ENCODE data around the gene CFAP52. TPM values are rescaled to one million over a fixed set of nuclear protein-coding genes. Genes with fewer than 3 reads are reported as not detected.

The CFAP52 gene
- total and polyA plus RNA-seq, 2 donors (not counting 3 experiments of a cell fraction or from before 2014, with no cell fraction given), result not detected

- ChIA-PET POLR2A (no interaction called here), CTCF (no interaction called here)
- H3K79me2 ChIP-seq (ENCODE audit: control insufficient read depth, insufficient read depth, low read length), result no peaks in the 10 kb centered on the region
- H3K4me3 ChIP-seq (replicated peaks in 1 of 3; ENCODE audit: insufficient read depth in 1 of 3, low read depth in 1 of 3, low read length in 3 of 3), result no peak overlapping the region
- no peak for DNase-seq (ENCODE audit: low read depth, low spot score)
- TF ChIP-seq GATA2 (IDR thresholded peaks at IDR 0.05; ENCODE audit: insufficient read depth, insufficient read length, low read depth, low read length) (no peak), JUN (IDR thresholded peaks at IDR 0.05; ENCODE audit: borderline replicate concordance, insufficient read depth, insufficient read length, low read depth) (no peak), CTCF (IDR thresholded peaks at IDR 0.05; ENCODE audit: extremely low read depth in 1 of 2, insufficient read depth in 1 of 2, low read depth in 1 of 2, low read length in 2 of 2) (no peak), EZH2 (IDR thresholded peaks at IDR 0.05; ENCODE audit: borderline replicate concordance, low read depth, low read length, severe bottlenecking) (no peak), FOS (IDR thresholded peaks at IDR 0.05; ENCODE audit: borderline replicate concordance, insufficient read depth, low read length) (no peak), MYC (IDR thresholded peaks at IDR 0.05; ENCODE audit: low read depth, low read length) (no peak), POLR2A (IDR thresholded peaks at IDR 0.05; ENCODE audit: low read depth, low read length) (no peak), POLR2AphosphoS5 (IDR thresholded peaks at IDR 0.05; ENCODE audit: insufficient read depth, low read depth, low read length) (no peak), MAX (IDR thresholded peaks at IDR 0.05; ENCODE audit: insufficient read depth, insufficient read length) (no peak)
- dilution Hi-C loops (cut with MboI; ENCODE audit: extremely low pct_ligation_motif_present, low sequenced_read_pairs) (no loop called here), intact Hi-C loops (cut with micrococcal nuclease) (no loop called here)
- no peak overlapping the region for H3K27ac ChIP-seq (ENCODE audit: insufficient read depth, low read depth, low read length)
- no peak overlapping the region for H3K4me2 ChIP-seq (ENCODE audit: insufficient read depth, low read length)
- no peak overlapping the region for H2AFZ ChIP-seq (ENCODE audit: low read depth, low read length)
- no peaks in the 10 kb centered on the region for H3K27me3 ChIP-seq (ENCODE audit: control insufficient read depth in 2 of 2, insufficient read depth in 2 of 2, low read length in 2 of 2)
- FAIRE-seq, result no peak
- no peaks in the 10 kb centered on the region for H3K4me1 ChIP-seq (ENCODE audit: control insufficient read depth, extremely low read depth, insufficient read depth, low read length)
- no peaks in the 10 kb centered on the region for H3K9me3 ChIP-seq (replicated peaks; ENCODE audit: control insufficient read depth, insufficient read depth, low read length)
- H4K20me1 ChIP-seq (replicated peaks; ENCODE audit: control insufficient read depth, extremely low read depth, insufficient read depth, low read length), result no peaks in the 10 kb centered on the region
- H3K36me3 ChIP-seq (ENCODE audit: control insufficient read depth in 2 of 2, extremely low read depth in 1 of 2, insufficient read depth in 2 of 2, low read length in 2 of 2), result no peaks in the 10 kb centered on the region
- BruUV-seq (replicated peaks), result no TSS peak
- no peaks in the 10 kb centered on the region for H3K9me1 ChIP-seq (replicated peaks; ENCODE audit: control insufficient read depth, extremely low read depth, insufficient read depth, low read length)
- no peak overlapping the region for H3K9ac ChIP-seq (replicated peaks; ENCODE audit: extremely low read depth, insufficient read depth, low read length)
Observed at GRCh38 chr17:9669551-9670008, 93.1 kb downstream of the CFAP52 start.

Data from endothelial cell of umbilical vein (primary cell).